ENCODE data around the gene MLLT10. TPM values are rescaled to one million over a fixed set of nuclear protein-coding genes. Genes with fewer than 3 reads are reported as not detected.

The MLLT10 gene
- total and polyA plus RNA-seq, 12 donors, result 15.8 to 49.1 (median 29.8) TPM

GRCh38 chr10:21526860-21527597, 7.0 kb upstream of the MLLT10 start:
- intact Hi-C loops (cut with DNase I), result no loop called here
- H3K36me3 ChIP-seq (replicated peaks in 1 of 2), result no peaks in the 10 kb centered on the region
- peak overlapping the region in 3 of 4 donors; percentile 16 to 71 (median 70) for H3K4me3 ChIP-seq
- H3K27me3 ChIP-seq, result no peaks in the 10 kb centered on the region
- TF ChIP-seq POLR2A (IDR thresholded peaks at IDR 0.05), result peak in 1 of 2 donors; percentile 46
- no peak for TF ChIP-seq CTCF (IDR thresholded peaks at IDR 0.05)
- peaks cover 0 to 37% of the 10 kb centered on the region in 2 donors for H3K4me1 ChIP-seq (replicated peaks in 1 of 2)
- peak overlapping the region; percentile 98 to 99 (median 98) for H3K27ac ChIP-seq
- 1% methylated on average over 34 to 68 of the region's 68 CpGs for WGBS, 4 donors
- peak; percentile 59 to 76 (median 64) for DNase-seq
- no peaks in the 10 kb centered on the region for H3K9me3 ChIP-seq (replicated peaks in 1 of 3)

- Histone ChIP-seq H3K4me1 (replicated peaks in 1 of 2) (peaks cover 4 to 44% of the 10 kb centered on the region in 2 donors), H3K4me3 (peak overlapping the region in 3 of 4 donors; percentile 16 to 71 (median 70)), H3K27ac (peak overlapping the region; percentile 98 to 99 (median 98)), H3K36me3 (replicated peaks in 1 of 2) (no peaks in the 10 kb centered on the region), H3K27me3 (no peaks in the 10 kb centered on the region), H3K9me3 (replicated peaks in 1 of 3) (no peaks in the 10 kb centered on the region)
- 7 to 15% (median 10%) methylated on average over 18 of the region's 18 CpGs for WGBS, 4 donors
- intact Hi-C loops (cut with DNase I), result no loop called here
- DNase-seq, result no peak
- no peak for TF ChIP-seq POLR2A (IDR thresholded peaks at IDR 0.05)
- no peak for TF ChIP-seq CTCF (IDR thresholded peaks at IDR 0.05)
Observed at GRCh38 chr10:21527598-21528235, 6.3 kb upstream of the MLLT10 start.

DNA sequence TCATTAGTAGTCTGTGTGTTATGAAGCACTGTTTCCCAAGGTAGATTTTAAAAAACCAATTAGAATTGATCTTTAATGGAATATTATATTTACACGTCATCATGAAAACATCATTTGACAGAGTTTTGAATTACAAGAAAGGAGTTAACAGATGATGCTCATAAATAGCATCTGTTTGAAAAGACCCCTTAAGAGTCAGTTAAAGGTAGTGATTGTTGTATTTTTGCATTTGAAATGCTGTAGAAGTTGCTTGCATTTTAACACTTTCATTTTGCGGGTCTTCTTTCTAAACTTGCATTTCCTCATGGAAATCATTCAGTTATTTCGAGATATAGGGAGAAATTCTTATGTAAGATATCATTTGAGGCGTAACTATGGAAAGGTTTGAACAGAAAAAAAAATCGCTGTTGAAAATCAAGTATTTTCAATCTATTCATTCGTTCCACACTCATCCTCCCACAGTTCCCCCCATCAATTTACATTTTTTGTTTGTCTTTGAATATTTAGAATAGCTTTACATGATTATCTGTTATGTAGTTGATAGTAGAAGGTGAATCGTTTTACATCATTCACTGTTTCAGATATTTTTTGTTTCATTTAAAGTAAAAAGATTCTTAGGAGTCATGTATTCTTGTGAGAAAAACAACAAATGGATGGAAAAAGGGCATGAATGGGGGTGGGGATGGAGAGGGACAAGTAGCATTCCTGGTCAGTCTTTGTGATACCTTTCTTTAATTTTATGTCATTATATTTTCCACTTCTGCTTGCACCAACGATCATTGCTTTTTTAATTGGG, 5.6 kb upstream of the MLLT10 start:
- DNase-seq, result no peak
- Histone ChIP-seq H3K4me1 (replicated peaks in 1 of 2) (peaks cover 9 to 41% of the 10 kb centered on the region in 2 donors), H3K4me3 (peak overlapping the region in 2 of 4 donors; percentile 70 to 71), H3K9me3 (replicated peaks in 1 of 3) (no peaks in the 10 kb centered on the region), H3K27ac (peak overlapping the region; percentile 98 to 99 (median 98)), H3K27me3 (no peaks in the 10 kb centered on the region), H3K36me3 (replicated peaks in 1 of 2) (no peaks in the 10 kb centered on the region)
- 37 to 47% (median 41%) methylated on average over 8 of the region's 8 CpGs for WGBS, 4 donors
- no peak for TF ChIP-seq CTCF (IDR thresholded peaks at IDR 0.05)
- TF ChIP-seq POLR2A (IDR thresholded peaks at IDR 0.05), result no peak
- intact Hi-C loops (cut with DNase I), result no loop called here

All from adrenal gland (tissue), 12 donors.